Peyer's patch (tissue), 4 donors: ENCODE data around the gene PRDX6.
"Not testable (repeated sequence)": the region's sequence is repeated elsewhere in the genome, so short reads cannot be mapped to it uniquely, and the experiment has no call there.

Source experiments
- CTCF ChIP-seq, 6 experiments: fragments of 450-650 bp in 4 of 6; fragments of 200-600 bp in 2 of 6; sonication (generic) in 1 of 6; IDR thresholded peaks; one replicate each; pipeline ENCODE4 v1.5.1; 2017 to 2019; ENCODE audit warnings: antibody characterized with exemption in 6 of 6, mild to moderate bottlenecking in 3 of 6, moderate library complexity in 1 of 6
- POLR2A ChIP-seq, 2 donors: fragments of 450-650 bp; IDR thresholded peaks; one replicate each; pipeline ENCODE4 v1.5.1; 2017; ENCODE audit warnings: antibody characterized with exemption in 2 of 2, mild to moderate bottlenecking in 2 of 2, moderate library complexity in 2 of 2

- TF ChIP-seq CTCF, POLR2A (IDR thresholded peaks at IDR 0.05): not testable (repeated sequence)
Observed at GRCh38 chr1:173474780-173475421, 2.2 kb upstream of the PRDX6 start.
